GM19238 (cell line): ENCODE measurements around the gene IQSEC3.
"Not testable (repeated sequence)": the region's sequence is repeated elsewhere in the genome, so short reads cannot be mapped to it uniquely, and the experiment has no call there.

ENCODE experiments used
- DNase-seq: peaks from one replicate; pipeline ENCODE4 v3.0.0; 2011; ENCODE audit warnings: low spot score; ENCODE audit not compliant: insufficient read length

The IQSEC3 gene

GRCh38 chr12:177336-177979, 110.9 kb downstream of the IQSEC3 start:
- no peak for DNase-seq

- no peak for DNase-seq
Measured at GRCh38 chr12:177980-178828, 111.6 kb downstream of the IQSEC3 start.

DNA sequence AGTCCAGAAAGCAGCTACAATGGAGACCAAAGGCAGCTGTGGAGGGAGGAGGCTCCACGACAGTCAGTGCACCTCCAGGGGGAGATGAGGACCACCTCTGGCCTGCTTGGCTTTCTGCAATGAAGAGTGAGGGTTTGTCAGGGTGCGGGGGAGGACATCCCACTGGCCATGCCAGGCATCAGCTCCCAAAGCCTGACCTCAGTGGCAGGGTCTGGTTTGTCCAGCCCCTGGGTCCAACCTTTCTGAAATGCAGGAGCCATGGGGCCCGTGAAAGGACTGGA, 112.2 kb downstream of the IQSEC3 start:
- no peak for DNase-seq

DNA sequence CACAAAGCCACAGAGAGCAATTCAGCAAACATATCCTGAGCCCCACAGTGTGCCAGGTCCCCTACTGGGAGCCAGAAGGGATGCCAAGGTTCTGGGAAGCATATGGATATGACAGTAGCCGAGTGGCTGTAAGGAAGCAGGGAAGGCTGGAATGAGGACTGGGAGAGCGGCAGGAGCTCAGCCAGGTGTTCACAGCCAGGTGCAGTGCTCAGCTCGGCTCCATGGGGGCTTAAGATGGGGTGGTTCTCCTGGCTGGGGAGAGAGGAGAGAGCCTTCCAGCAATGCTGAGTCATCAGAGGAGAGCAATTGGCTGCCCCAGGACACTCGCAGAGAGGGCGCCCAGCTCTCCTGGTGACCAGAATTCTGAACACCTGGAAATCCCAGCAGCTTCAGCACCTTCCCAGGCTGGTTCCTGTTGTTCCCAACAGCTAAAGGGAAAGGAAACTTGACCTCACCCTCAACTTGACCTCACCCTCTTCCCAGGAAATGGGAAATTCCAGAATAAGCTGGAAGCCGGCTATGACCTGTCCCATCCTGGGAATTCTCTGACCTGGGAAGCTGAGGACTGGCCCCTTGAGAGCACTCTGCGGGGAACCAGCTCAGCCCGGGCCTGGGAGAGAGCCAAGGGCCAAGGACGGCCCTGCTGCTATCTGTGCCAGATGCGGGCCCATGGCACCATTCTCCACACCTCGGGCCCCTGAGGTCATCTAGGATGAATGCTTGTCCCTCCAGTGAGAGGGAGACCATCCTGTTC, 112.7 kb downstream of the IQSEC3 start:
- no peak for DNase-seq

- DNase-seq: no peak
Measured at GRCh38 chr12:179885-180284, 113.3 kb downstream of the IQSEC3 start.

- peak; percentile 43 for DNase-seq
Measured at GRCh38 chr12:180445-180844, 113.9 kb downstream of the IQSEC3 start.

DNA sequence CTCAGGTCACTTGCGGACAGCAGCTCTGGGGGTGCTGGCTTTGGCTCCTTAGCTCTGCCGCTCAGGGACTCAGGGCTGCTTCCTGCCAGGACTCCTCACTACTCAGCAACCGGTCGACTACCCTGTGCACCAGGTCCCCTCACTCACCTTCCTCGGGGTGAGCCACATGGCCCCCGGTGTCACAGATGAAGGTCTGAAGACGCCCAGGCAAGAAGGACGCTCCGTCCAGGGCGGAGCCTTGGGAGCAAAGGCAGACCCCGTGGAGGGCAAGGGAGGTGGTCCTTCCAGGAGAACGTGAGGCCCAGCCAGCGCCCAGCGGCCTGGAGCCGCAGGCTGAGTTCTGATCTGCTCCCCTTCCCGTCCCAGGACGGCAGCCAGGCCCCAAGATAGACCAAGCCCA, 115.4 kb downstream of the IQSEC3 start:
- DNase-seq: no peak

GRCh38 chr12:182381-182892, 115.9 kb downstream of the IQSEC3 start:
- DNase-seq: no peak

DNA sequence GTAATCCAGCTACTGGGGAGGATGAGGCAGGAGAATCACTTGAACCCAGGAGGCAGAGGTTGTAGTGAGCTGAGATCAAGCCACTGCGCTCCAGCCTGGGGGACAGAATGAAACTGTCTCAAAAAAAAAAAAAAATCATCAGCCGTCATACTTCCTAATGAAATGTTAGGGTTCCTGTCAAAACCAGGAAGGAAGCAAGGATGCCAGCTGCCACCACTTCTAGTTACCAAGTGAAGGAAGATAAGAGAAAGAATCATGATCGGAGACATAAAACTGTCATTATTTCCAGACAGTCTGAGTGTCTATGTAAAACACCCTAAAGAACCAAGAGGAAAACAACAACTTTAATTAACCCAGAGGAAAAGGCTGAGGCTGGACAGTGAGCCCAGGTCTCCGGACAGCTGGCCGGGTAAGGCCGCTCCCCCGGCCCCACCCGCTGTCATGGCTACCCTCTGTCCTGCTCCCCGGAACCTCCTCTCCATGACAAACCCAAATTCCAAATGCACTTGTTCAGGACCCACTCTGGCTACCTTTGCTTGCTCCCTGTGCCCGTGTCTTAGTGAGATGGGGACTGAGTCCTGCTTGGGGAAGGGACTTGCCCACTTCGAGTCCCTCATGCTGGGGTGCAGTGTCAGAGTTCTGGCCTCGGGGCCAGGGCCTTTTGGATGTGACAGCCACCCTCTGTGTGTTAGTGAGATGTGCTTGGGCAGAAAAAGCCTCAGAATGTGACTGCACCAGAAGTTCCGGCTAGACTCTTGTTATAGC, 118.4 kb downstream of the IQSEC3 start:
- no peak for DNase-seq

DNA sequence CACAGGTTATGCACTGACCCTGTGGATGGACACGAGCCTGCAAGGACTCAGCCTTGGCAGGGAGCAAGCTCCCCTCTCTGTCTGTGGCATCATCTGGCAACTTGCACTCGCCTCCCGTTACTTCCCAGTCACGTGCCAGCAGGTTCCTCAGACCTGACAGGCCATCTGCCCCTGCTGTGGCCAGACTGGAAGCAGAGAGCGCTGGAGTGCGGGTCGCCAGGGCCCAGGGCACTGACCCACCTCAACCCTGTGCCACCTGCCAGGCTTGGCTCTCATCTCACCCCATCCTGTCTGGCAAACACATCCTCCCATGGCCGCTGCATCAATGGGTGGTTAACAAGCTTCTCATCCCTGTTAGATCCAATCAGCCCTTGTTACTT, 119.0 kb downstream of the IQSEC3 start:
- no peak for DNase-seq

DNA sequence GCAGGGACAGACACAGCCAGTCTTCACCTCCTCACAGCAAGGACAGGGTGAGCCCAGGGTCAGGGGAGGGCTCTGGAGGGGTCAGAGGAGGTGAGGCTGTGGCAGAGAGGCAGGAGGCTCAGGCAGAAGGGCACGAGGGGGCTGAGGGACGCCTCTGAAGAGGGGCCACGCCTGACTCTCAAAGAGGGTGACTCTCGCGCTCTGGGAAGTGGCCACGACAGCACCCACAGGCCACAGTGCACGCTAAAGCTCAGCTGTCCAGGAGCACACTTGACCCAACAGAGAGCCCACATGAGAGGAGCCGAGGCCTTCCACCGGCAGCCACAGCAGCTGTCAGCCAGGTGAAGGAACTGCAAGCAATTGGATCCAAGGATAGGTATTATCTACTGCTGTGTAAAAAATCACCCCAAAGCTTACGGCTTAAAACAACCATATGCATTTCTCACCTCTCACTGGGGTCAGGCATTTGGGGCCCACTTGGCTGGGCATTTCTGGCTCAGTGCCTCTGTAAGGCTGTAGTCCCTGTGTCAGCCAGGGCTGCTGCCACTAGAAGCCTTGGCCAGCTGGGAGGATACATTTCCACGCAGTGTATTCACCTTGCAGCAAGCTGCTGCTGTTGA, 119.5 kb downstream of the IQSEC3 start:
- DNase-seq: no peak

GRCh38 chr12:187986-188909, 121.7 kb downstream of the IQSEC3 start:
- not testable (repeated sequence) for DNase-seq

DNA sequence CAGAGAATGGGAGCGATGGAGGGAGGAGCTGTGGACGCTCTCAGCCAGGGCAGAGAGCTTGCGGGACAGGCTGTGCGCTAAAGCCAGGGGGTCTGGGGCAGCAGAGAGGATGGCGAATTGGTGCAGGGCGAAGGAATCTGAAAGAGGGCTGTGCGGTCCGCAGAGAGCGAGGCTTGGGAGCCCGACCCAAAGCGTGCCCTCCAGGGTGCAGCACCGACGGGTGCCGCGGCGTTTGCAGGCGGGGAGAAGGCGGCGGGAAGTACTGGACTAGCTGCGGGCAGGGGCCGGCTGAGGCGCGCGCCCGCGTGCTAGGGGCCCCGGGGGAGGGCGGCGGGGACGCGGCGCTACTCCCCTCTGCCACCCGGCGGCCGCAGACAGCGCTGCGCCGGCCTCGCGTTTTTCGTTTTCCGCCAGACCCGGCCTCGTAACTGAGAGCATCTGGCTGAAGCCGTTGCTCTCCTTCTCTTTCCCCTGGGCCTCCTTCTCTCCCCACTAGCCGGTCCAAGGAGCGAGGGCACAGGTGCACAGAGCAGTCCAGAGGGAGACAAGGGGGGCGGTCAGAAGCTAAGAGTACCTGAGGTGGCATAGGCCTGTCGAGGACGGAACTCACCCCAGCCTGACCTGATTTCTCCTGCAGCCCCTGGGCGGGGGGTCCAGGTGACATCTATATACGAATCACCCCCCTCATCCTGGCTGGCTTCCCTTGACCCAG, 122.5 kb downstream of the IQSEC3 start:
- DNase-seq: peak; percentile 58

GRCh38 chr12:189622-189962, 123.0 kb downstream of the IQSEC3 start:
- DNase-seq: no peak

GRCh38 chr12:190881-191280, 124.3 kb downstream of the IQSEC3 start:
- DNase-seq: no peak

DNA sequence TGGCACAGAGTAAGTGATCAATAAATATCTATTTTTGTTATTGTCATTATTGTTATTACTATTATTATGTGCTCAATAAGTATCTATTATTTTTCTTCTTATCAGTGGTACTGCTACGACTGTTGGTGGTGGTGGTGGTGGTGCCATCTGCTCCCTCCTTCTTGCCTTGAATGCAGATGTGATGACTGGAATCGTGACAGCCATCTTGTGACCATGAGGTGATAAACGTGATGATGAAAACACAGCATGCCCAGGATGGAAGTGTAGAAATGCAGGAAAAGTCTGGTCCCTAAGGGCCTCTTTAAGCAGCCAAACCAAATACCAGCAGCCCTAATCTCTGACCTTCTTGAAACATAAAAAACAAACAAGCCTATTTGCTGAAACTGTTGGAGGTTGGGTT, 125.0 kb downstream of the IQSEC3 start:
- DNase-seq: no peak

DNA sequence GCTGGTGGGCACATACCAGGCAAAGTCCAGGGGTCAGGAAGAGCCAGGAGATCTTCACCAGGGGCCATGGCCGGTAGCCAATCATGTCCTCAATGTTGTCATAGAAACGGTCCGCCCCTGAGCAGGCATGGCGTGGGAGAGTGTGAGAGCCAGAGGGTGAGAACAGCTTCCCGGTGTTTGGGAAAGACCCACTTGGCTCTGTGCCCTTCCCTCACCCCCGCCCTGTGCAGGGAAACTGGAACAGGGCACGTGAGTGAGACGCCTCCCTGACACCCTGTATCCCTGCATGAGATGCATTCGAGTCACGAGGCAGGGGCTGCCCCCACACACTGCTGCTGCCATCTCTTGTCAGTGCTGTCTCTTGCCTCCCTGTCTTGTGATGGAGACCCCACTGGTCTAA, 126.7 kb downstream of the IQSEC3 start:
- no peak for DNase-seq

GRCh38 chr12:194276-194675, 127.7 kb downstream of the IQSEC3 start:
- no peak for DNase-seq

DNA sequence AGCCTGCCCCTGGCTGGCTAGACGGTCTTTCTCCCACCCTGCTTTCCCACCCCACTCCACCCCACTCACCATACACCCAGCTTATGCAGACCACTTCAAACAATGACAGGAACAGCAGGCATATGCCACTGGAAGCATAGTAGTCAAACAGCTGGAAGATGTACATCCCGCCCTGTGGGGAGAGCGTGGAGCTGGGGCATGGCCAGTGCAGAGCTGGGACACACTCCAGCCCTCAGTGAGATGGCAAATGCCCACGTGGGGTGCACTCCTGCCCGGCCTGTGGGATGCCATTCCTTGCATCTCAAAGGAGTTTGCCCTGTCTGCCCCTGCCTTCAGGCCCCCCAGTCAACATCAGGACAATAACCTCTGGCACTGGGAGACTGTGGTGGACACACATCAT, 128.6 kb downstream of the IQSEC3 start:
- no peak for DNase-seq

GRCh38 chr12:195951-196350, 129.4 kb downstream of the IQSEC3 start:
- DNase-seq: no peak
